ENCODE measurements around the gene PAPOLA.

DNA sequence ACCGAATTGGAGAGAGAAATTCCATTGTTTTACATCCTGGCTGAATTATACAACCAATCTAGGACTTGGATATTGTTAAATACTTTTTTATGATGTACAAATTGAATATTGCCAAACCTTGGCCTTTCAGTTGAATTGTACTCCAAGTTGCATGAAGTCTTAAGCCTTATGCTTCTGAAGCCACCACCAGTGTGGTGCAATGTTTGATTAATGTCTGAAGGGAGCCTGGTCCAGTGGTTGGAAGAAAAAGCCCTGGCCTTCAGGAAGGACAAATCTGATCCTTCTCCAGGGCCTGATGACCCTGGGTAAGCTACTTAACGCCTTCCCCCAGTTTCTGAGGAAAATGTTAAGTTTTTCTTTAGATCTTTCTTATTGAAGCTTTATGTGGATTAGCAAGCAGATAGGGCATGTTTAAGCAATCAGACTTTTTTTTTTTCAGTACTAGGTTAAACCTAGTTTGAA is 72.0 kb downstream of the PAPOLA start:
- TF ChIP-seq, protein P1, sequence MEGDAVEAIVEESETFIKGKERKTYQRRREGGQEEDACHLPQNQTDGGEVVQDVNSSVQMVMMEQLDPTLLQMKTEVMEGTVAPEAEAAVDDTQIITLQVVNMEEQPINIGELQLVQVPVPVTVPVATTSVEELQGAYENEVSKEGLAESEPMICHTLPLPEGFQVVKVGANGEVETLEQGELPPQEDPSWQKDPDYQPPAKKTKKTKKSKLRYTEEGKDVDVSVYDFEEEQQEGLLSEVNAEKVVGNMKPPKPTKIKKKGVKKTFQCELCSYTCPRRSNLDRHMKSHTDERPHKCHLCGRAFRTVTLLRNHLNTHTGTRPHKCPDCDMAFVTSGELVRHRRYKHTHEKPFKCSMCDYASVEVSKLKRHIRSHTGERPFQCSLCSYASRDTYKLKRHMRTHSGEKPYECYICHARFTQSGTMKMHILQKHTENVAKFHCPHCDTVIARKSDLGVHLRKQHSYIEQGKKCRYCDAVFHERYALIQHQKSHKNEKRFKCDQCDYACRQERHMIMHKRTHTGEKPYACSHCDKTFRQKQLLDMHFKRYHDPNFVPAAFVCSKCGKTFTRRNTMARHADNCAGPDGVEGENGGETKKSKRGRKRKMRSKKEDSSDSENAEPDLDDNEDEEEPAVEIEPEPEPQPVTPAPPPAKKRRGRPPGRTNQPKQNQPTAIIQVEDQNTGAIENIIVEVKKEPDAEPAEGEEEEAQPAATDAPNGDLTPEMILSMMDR (tag by site-specific recombination; IDR thresholded peaks at IDR 0.05) = no peak
- TF ChIP-seq SP2 (tag by site-specific recombination; IDR thresholded peaks at IDR 0.05) (no peak), MEIS1 (CRISPR knock-in tag; IDR thresholded peaks at IDR 0.05; ENCODE audit: borderline replicate concordance) (no peak), ZNF501 (tag by site-specific recombination; IDR thresholded peaks at IDR 0.05) (no peak), ZNF76 (tag by site-specific recombination; IDR thresholded peaks at IDR 0.05; ENCODE audit: borderline replicate concordance, low read depth) (no peak), YY1 (tag by site-specific recombination; IDR thresholded peaks at IDR 0.05) (no peak), ZNF391 (tag by site-specific recombination; IDR thresholded peaks at IDR 0.05; ENCODE audit: borderline replicate concordance, low read depth) (no peak)
- TF ChIP-seq, protein P2, sequence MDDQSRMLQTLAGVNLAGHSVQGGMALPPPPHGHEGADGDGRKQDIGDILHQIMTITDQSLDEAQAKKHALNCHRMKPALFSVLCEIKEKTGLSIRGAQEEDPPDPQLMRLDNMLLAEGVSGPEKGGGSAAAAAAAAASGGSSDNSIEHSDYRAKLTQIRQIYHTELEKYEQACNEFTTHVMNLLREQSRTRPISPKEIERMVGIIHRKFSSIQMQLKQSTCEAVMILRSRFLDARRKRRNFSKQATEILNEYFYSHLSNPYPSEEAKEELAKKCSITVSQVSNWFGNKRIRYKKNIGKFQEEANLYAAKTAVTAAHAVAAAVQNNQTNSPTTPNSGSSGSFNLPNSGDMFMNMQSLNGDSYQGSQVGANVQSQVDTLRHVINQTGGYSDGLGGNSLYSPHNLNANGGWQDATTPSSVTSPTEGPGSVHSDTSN (CRISPR knock-in tag; IDR thresholded peaks at IDR 0.05) = no peak
- TF ChIP-seq, protein P3, sequence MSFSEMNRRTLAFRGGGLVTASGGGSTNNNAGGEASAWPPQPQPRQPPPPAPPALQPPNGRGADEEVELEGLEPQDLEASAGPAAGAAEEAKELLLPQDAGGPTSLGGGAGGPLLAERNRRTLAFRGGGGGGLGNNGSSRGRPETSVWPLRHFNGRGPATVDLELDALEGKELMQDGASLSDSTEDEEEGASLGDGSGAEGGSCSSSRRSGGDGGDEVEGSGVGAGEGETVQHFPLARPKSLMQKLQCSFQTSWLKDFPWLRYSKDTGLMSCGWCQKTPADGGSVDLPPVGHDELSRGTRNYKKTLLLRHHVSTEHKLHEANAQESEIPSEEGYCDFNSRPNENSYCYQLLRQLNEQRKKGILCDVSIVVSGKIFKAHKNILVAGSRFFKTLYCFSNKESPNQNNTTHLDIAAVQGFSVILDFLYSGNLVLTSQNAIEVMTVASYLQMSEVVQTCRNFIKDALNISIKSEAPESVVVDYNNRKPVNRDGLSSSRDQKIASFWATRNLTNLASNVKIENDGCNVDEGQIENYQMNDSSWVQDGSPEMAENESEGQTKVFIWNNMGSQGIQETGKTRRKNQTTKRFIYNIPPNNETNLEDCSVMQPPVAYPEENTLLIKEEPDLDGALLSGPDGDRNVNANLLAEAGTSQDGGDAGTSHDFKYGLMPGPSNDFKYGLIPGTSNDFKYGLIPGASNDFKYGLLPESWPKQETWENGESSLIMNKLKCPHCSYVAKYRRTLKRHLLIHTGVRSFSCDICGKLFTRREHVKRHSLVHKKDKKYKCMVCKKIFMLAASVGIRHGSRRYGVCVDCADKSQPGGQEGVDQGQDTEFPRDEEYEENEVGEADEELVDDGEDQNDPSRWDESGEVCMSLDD (tag by site-specific recombination; IDR thresholded peaks at IDR 0.05) = no peak
- TF ChIP-seq, protein P4, sequence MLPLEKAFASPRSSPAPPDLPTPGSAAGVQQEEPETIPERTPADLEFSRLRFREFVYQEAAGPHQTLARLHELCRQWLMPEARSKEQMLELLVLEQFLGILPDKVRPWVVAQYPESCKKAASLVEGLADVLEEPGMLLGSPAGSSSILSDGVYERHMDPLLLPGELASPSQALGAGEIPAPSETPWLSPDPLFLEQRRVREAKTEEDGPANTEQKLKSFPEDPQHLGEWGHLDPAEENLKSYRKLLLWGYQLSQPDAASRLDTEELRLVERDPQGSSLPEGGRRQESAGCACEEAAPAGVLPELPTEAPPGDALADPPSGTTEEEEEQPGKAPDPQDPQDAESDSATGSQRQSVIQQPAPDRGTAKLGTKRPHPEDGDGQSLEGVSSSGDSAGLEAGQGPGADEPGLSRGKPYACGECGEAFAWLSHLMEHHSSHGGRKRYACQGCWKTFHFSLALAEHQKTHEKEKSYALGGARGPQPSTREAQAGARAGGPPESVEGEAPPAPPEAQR (tag by site-specific recombination; IDR thresholded peaks at IDR 0.05) = no peak

Measured in HEK293 (cell line).